Breast epithelium (tissue), 4 donors: ENCODE measurements around the gene RAB18. TPM values are rescaled to one million over a fixed set of nuclear protein-coding genes. Genes with fewer than 3 reads are reported as not detected.
A peak's percentile ranks its signal among the peaks of the same experiment; 100 is the strongest.

Experiments
- DNase-seq, 2 donors: peaks; one replicate each; pipeline ENCODE4 v3.0.0-alpha.2; 2019; ENCODE audit warnings: low spot score in 2 of 2
- H3K27ac ChIP-seq, 2 donors: fragments of 200-600 bp; sonication (generic) in 1 of 2; one replicate each; pipeline ENCODE4 v1.5.1; 2016 to 2019; ENCODE audit warnings: mild to moderate bottlenecking in 1 of 2
- H3K27me3 ChIP-seq, 2 donors: fragments of 200-600 bp; sonication (generic) in 1 of 2; one replicate each; pipeline versions ENCODE4 v1.5.1 to v1.6.0; 2017 to 2019; ENCODE audit warnings: control low read depth in 1 of 2, mild to moderate bottlenecking in 1 of 2
- H3K36me3 ChIP-seq: fragments of 200-600 bp; one replicate; pipeline ENCODE4 v1.5.1; 2019
- H3K4me1 ChIP-seq, 2 donors: fragments of 200-600 bp; sonication (generic); one replicate each; pipeline ENCODE4 v1.5.1; 2016 to 2019; ENCODE audit warnings: control low read depth in 1 of 2
- H3K4me3 ChIP-seq, 3 donors: fragments of 200-600 bp; sonication (generic); 1 replicate in 2 of 3; 2 replicates in 1 of 3; pipeline ENCODE4 v1.5.1; 2016 to 2019; ENCODE audit warnings: mild to moderate bottlenecking in 3 of 3, moderate library complexity in 2 of 3
- H3K9me3 ChIP-seq, 2 donors: fragments of 200-600 bp; sonication (generic) in 1 of 2; one replicate each; pipeline ENCODE4 v1.5.1; 2016 to 2019; ENCODE audit warnings: control low read depth in 1 of 2
- POLR2A ChIP-seq: fragments of 450-650 bp; IDR thresholded peaks from one replicate; pipeline ENCODE4 v1.6.1; 2016; ENCODE audit warnings: antibody characterized with exemption, mild to moderate bottlenecking, moderate library complexity
- POLR2AphosphoS5 ChIP-seq, 3 donors: sonication (generic); formaldehyde crosslinking; IDR thresholded peaks; one replicate each; pipeline ENCODE4 v1.6.1; 2017; ENCODE audit warnings: antibody characterized with exemption in 3 of 3
- intact Hi-C: fragments of 100-400 bp; cut with DNase I; formaldehyde crosslinking; loops from one replicate; pipeline ENCODE4 v1.15.1; 2023; ENCODE audit warnings: low total_unique reads
- total RNA-seq, 3 donors: library from RNA; depleted of rRNA; stranded (reverse); fragments of >200 nt; gene quantifications; one replicate each; pipeline ENCODE4 v1.1.0, GENCODE V29; 2016
- TF ChIP-seq, protein P1 (sequence below), 3 donors: fragments of 450-650 bp; IDR thresholded peaks; one replicate each; pipeline ENCODE4 v1.5.1; 2016 to 2017; ENCODE audit warnings: antibody characterized with exemption in 3 of 3, mild to moderate bottlenecking in 3 of 3, moderate library complexity in 3 of 3

Gene RAB18
- total RNA-seq = 10 to 100 TPM; 40.3 to 68.6 (median 43.4) TPM

- no peaks in the 10 kb centered on the region for H3K9me3 ChIP-seq
- peaks cover 0 to 11% of the 10 kb centered on the region in 2 donors for H3K4me1 ChIP-seq
- H3K27me3 ChIP-seq = no peaks in the 10 kb centered on the region
- intact Hi-C loops = no loop called here
- H3K27ac ChIP-seq = peak within 1 kb of the TSS; percentile 96 to 98
- peak; percentile 97 to 98 for DNase-seq
- no peaks in the 10 kb centered on the region for H3K36me3 ChIP-seq
- H3K4me3 ChIP-seq = peak within 1 kb of the TSS; percentile 71 to 86 (median 79)
- peak; percentile 77 for TF ChIP-seq POLR2A
- TF ChIP-seq, protein P1, sequence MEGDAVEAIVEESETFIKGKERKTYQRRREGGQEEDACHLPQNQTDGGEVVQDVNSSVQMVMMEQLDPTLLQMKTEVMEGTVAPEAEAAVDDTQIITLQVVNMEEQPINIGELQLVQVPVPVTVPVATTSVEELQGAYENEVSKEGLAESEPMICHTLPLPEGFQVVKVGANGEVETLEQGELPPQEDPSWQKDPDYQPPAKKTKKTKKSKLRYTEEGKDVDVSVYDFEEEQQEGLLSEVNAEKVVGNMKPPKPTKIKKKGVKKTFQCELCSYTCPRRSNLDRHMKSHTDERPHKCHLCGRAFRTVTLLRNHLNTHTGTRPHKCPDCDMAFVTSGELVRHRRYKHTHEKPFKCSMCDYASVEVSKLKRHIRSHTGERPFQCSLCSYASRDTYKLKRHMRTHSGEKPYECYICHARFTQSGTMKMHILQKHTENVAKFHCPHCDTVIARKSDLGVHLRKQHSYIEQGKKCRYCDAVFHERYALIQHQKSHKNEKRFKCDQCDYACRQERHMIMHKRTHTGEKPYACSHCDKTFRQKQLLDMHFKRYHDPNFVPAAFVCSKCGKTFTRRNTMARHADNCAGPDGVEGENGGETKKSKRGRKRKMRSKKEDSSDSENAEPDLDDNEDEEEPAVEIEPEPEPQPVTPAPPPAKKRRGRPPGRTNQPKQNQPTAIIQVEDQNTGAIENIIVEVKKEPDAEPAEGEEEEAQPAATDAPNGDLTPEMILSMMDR (IDR thresholded peaks at IDR 0.05) = no peak
- peak; percentile 78 to 95 (median 90) for TF ChIP-seq POLR2AphosphoS5 (IDR thresholded peaks at IDR 0.05)
Measured at GRCh38 chr10:27504007-27504807, at the start of gene RAB18. RAB18 (plus strand) TSS chr10:27504304; CDS start chr10:27504370, 66 bp downstream.

GRCh38 chr10:27454837-27455236 lies 49.3 kb upstream of the RAB18 start:
- intact Hi-C loops = no loop called here
- no peaks in the 10 kb centered on the region for H3K36me3 ChIP-seq

GRCh38 chr10:27457261-27457945 lies 46.7 kb upstream of the RAB18 start:
- no peaks in the 10 kb centered on the region for H3K9me3 ChIP-seq
- H3K36me3 ChIP-seq = no peaks in the 10 kb centered on the region
- DNase-seq = no peak
- H3K27ac ChIP-seq = no peak overlapping the region
- H3K4me1 ChIP-seq = no peaks in the 10 kb centered on the region
- no peak for TF ChIP-seq POLR2AphosphoS5 (IDR thresholded peaks at IDR 0.05)
- no peak for TF ChIP-seq POLR2A
- TF ChIP-seq, protein P1 (IDR thresholded peaks at IDR 0.05) = no peak
- no peak overlapping the region for H3K4me3 ChIP-seq
- intact Hi-C loops = no loop called here
- H3K27me3 ChIP-seq = no peaks in the 10 kb centered on the region

More at GRCh38 chr10:27454837-27455236, 49.3 kb upstream of the RAB18 start:
- no peak overlapping the region for H3K27ac ChIP-seq
- no peaks in the 10 kb centered on the region for H3K9me3 ChIP-seq
- no peaks in the 10 kb centered on the region for H3K27me3 ChIP-seq
- no peak for DNase-seq
- H3K4me1 ChIP-seq = no peaks in the 10 kb centered on the region
- no peak overlapping the region for H3K4me3 ChIP-seq
- TF ChIP-seq POLR2AphosphoS5 (IDR thresholded peaks at IDR 0.05) = no peak
- no peak for TF ChIP-seq POLR2A
- TF ChIP-seq, protein P1 (IDR thresholded peaks at IDR 0.05) = no peak

- Histone ChIP-seq H3K36me3 (no peaks in the 10 kb centered on the region), H3K27ac (no peak overlapping the region), H3K9me3 (no peaks in the 10 kb centered on the region), H3K27me3 (no peaks in the 10 kb centered on the region), H3K4me1 (no peaks in the 10 kb centered on the region), H3K4me3 (no peak overlapping the region)
- intact Hi-C loops = no loop called here
- no peak for DNase-seq
- TF ChIP-seq POLR2AphosphoS5 (IDR thresholded peaks at IDR 0.05) (no peak), POLR2A (no peak)
- TF ChIP-seq, protein P1 (IDR thresholded peaks at IDR 0.05) = no peak
Measured at GRCh38 chr10:27457966-27458365, 46.1 kb upstream of the RAB18 start.

GRCh38 chr10:27461312-27461711 lies 42.8 kb upstream of the RAB18 start:
- no peak for DNase-seq
- H3K27ac ChIP-seq = no peak overlapping the region
- no peaks in the 10 kb centered on the region for H3K4me1 ChIP-seq
- no peaks in the 10 kb centered on the region for H3K9me3 ChIP-seq
- no peaks in the 10 kb centered on the region for H3K27me3 ChIP-seq
- intact Hi-C loops = no loop called here
- TF ChIP-seq, protein P1 (IDR thresholded peaks at IDR 0.05) = no peak
- TF ChIP-seq POLR2AphosphoS5 (IDR thresholded peaks at IDR 0.05) = no peak
- no peak for TF ChIP-seq POLR2A
- no peak overlapping the region for H3K4me3 ChIP-seq
- no peaks in the 10 kb centered on the region for H3K36me3 ChIP-seq
